Measurements from ENCODE around the gene AKR1C1. TPM values are rescaled to one million over a fixed set of nuclear protein-coding genes. Genes with fewer than 3 reads are reported as not detected.

AKR1C1 gene
- total and polyA plus RNA-seq, 2 donors (not counting 3 experiments of a cell fraction or from before 2014, with no cell fraction given), result 1.5 to 5.5 TPM

GRCh38 chr10:4983615-4984216 is 20.5 kb downstream of the AKR1C1 start:
- dilution Hi-C loops (cut with MboI; ENCODE audit: extremely low pct_ligation_motif_present, low sequenced_read_pairs) (no loop called here), intact Hi-C loops (cut with micrococcal nuclease) (no loop called here)
- peaks cover 3% of the 10 kb centered on the region for H3K4me1 ChIP-seq (ENCODE audit: control insufficient read depth, extremely low read depth, insufficient read depth, low read length)
- no peak overlapping the region for H2AFZ ChIP-seq (ENCODE audit: low read depth, low read length)
- FAIRE-seq (no peak), DNase-seq (ENCODE audit: low read depth, low spot score) (no peak)
- no peak overlapping the region for H3K4me3 ChIP-seq (replicated peaks in 1 of 3; ENCODE audit: insufficient read depth in 1 of 3, low read depth in 1 of 3, low read length in 3 of 3)
- H3K4me2 ChIP-seq (ENCODE audit: insufficient read depth, low read length), result no peak overlapping the region
- H3K9me1 ChIP-seq (replicated peaks; ENCODE audit: control insufficient read depth, extremely low read depth, insufficient read depth, low read length), result no peaks in the 10 kb centered on the region
- no peaks in the 10 kb centered on the region for H3K79me2 ChIP-seq (ENCODE audit: control insufficient read depth, insufficient read depth, low read length)
- H3K9ac ChIP-seq (replicated peaks; ENCODE audit: extremely low read depth, insufficient read depth, low read length), result no peak overlapping the region
- TF ChIP-seq MYC (IDR thresholded peaks at IDR 0.05; ENCODE audit: low read depth, low read length) (no peak), POLR2A (IDR thresholded peaks at IDR 0.05; ENCODE audit: low read depth, low read length) (no peak), GATA2 (IDR thresholded peaks at IDR 0.05; ENCODE audit: insufficient read depth, insufficient read length, low read depth, low read length) (no peak), MAX (IDR thresholded peaks at IDR 0.05; ENCODE audit: insufficient read depth, insufficient read length) (no peak), FOS (IDR thresholded peaks at IDR 0.05; ENCODE audit: borderline replicate concordance, insufficient read depth, low read length) (no peak), JUN (IDR thresholded peaks at IDR 0.05; ENCODE audit: borderline replicate concordance, insufficient read depth, insufficient read length, low read depth) (no peak), POLR2AphosphoS5 (IDR thresholded peaks at IDR 0.05; ENCODE audit: insufficient read depth, low read depth, low read length) (no peak), EZH2 (IDR thresholded peaks at IDR 0.05; ENCODE audit: borderline replicate concordance, low read depth, low read length, severe bottlenecking) (no peak), CTCF (IDR thresholded peaks at IDR 0.05; ENCODE audit: extremely low read depth in 1 of 2, insufficient read depth in 1 of 2, low read depth in 1 of 2, low read length in 2 of 2) (no peak)
- H3K9me3 ChIP-seq (replicated peaks; ENCODE audit: control insufficient read depth, insufficient read depth, low read length), result no peaks in the 10 kb centered on the region
- no peak overlapping the region for H3K27ac ChIP-seq (ENCODE audit: insufficient read depth, low read depth, low read length)
- H4K20me1 ChIP-seq (replicated peaks; ENCODE audit: control insufficient read depth, extremely low read depth, insufficient read depth, low read length), result no peaks in the 10 kb centered on the region
- peaks cover 0 to 3% of the 10 kb centered on the region in 2 experiments for H3K27me3 ChIP-seq (ENCODE audit: control insufficient read depth in 2 of 2, insufficient read depth in 2 of 2, low read length in 2 of 2)
- BruUV-seq (replicated peaks), result no TSS peak
- no peaks in the 10 kb centered on the region for H3K36me3 ChIP-seq (ENCODE audit: control insufficient read depth in 2 of 2, extremely low read depth in 1 of 2, insufficient read depth in 2 of 2, low read length in 2 of 2)
- ChIA-PET CTCF (interaction anchor here (2.9 to 4.9 kb wide), 2 partner anchors 134 to 169 kb away, joined by 13 to 136 read pairs; no protein-coding TSS in a partner anchor), POLR2A (no interaction called here)
